Activated T-cell treated with anti-CD3 and anti-CD28 coated beads, Interleukin-2, amount 50 U/mL, for 48 hours (primary cell): Measurements from ENCODE around the gene HRK.

Experiments used
- DNase-seq, 2 experiments: peaks; one replicate each; pipeline ENCODE4 v3.0.0-alpha.2; 2020

Gene HRK

GRCh38 chr12:116897476-116897875, 16.2 kb upstream of the HRK start:
- DNase-seq, result no peak

GRCh38 chr12:116896411-116896924, 15.2 kb upstream of the HRK start:
- DNase-seq, result no peak

GRCh38 chr12:116894913-116895312, 13.7 kb upstream of the HRK start:
- DNase-seq, result no peak

- DNase-seq, result no peak
Measured at GRCh38 chr12:116892349-116893140, 11.3 kb upstream of the HRK start.

- DNase-seq, result no peak
Measured at GRCh38 chr12:116891019-116891418, 9.8 kb upstream of the HRK start.

GRCh38 chr12:116890330-116890729, 9.1 kb upstream of the HRK start:
- no peak for DNase-seq

- no peak for DNase-seq
Measured at GRCh38 chr12:116887897-116888296, 6.7 kb upstream of the HRK start.

GRCh38 chr12:116887244-116887643, 6.0 kb upstream of the HRK start:
- DNase-seq, result no peak

- no peak for DNase-seq
Measured at GRCh38 chr12:116885491-116885890, 4.2 kb upstream of the HRK start.

- DNase-seq, result no peak
Measured at GRCh38 chr12:116884871-116885270, 3.6 kb upstream of the HRK start.

- no peak for DNase-seq
Measured at GRCh38 chr12:116882742-116883141, 1.5 kb upstream of the HRK start.

GRCh38 chr12:116881877-116882507, 751 bp upstream of the HRK start:
- DNase-seq, result peak in 1 of 2 experiments; percentile 22

- peak; percentile 55 to 67 for DNase-seq
Measured at GRCh38 chr12:116880817-116881324, 370 bp downstream of the HRK start.

GRCh38 chr12:116880213-116880816, 926 bp downstream of the HRK start:
- peak; percentile 22 to 26 for DNase-seq

GRCh38 chr12:116879509-116880212, 1.6 kb downstream of the HRK start:
- DNase-seq, result peak; percentile 29 to 42

- DNase-seq, result peak; percentile 24
Measured at GRCh38 chr12:116878567-116879508, 2.4 kb downstream of the HRK start.

- DNase-seq, result no peak
Measured at GRCh38 chr12:116876151-116876869, 4.9 kb downstream of the HRK start.

- no peak for DNase-seq
Measured at GRCh38 chr12:116874324-116874995, 6.8 kb downstream of the HRK start.

GRCh38 chr12:116870306-116870705, 10.9 kb downstream of the HRK start:
- DNase-seq, result no peak

GRCh38 chr12:116867523-116867922, 13.7 kb downstream of the HRK start:
- DNase-seq, result no peak
